Mucosa of gallbladder (tissue), 1 donor: Measurements from ENCODE around the gene NUDT4. TPM values are rescaled to one million over a fixed set of nuclear protein-coding genes. Genes with fewer than 3 reads are reported as not detected.
"Not testable (repeated sequence)": the region's sequence is repeated elsewhere in the genome, so short reads cannot be mapped to it uniquely, and the experiment has no call there.

Experiments used
- DNase-seq: peaks from one replicate; pipeline ENCODE4 v3.0.0-alpha.2; 2020; ENCODE audit warnings: low spot score
- total RNA-seq: library from RNA; stranded (reverse); gene quantifications from one replicate; pipeline ENCODE4 v1.2.1, GENCODE V29; 2021
- donor health status: DM: no; HTN: no; CAD: no.

Gene NUDT4
- total RNA-seq, 1 donor from 2014 or later = 393 TPM

DNA sequence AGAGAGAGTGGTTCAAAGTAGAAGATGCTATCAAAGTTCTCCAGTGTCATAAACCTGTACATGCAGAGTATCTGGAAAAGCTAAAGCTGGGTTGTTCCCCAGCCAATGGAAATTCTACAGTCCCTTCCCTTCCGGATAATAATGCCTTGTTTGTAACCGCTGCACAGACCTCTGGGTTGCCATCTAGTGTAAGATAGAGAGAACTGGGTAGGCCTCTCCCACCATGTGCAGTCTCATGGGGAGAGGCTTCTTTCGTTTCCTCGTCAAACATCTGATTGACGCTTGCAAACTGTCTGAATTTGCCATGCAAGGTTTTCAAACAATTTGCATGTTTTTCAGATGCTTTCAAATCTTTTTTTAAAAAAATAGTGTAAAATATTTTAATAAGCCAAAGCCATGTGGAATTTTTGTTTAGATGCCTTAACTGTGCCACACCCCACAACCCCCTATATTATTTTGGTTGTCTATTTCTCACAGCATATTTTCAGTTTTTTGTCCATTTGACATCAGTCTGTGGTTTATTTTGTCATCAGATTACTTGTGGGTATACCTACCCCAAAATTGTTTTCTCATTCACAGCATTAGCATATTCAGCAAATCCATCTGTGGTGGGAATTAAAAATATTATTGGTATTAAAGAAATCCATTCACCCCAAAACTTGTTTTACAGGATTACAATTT, 21.6 kb downstream of the NUDT4 start:
- DNase-seq = not testable (repeated sequence)

- DNase-seq = no peak
These were observed 24.9 kb downstream of the NUDT4 start for GRCh38 chr12:93402333-93403311.

DNA sequence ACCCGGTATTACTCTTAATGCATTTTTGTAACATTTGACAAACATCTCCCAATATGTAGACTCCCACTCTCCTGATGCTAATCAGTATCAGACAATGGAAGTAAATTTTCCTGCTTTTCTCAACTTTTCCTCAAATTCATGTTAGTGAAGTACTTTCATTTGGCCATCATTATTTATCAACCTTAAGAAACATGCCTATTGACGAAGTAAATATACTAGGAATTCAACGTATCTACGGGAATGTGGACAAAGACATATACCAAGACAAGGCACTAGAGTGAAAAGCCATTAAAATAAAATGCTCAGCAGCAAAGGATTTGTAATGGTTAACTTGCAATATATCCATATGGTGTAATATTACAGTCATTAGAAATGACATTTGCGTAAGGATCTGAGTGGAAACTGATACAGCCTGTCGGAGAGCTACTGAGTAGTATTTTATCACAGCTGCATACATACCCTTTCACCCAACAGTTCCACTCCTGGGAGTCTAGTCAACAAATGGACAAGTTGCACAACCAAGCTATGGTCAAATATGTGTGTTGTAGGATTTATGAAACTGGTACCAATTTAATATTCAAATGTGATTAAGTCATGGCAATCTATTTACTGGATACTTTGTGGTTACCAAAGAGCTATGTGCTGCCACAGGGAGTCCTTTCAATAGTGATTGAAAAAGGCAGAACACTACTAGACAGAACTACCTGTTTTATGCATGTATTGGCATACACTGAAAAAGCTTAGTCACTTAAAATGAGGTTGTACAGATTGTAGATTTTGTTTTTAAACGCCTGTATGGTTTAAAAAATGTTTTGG, 26.5 kb downstream of the NUDT4 start:
- DNase-seq = no peak

DNA sequence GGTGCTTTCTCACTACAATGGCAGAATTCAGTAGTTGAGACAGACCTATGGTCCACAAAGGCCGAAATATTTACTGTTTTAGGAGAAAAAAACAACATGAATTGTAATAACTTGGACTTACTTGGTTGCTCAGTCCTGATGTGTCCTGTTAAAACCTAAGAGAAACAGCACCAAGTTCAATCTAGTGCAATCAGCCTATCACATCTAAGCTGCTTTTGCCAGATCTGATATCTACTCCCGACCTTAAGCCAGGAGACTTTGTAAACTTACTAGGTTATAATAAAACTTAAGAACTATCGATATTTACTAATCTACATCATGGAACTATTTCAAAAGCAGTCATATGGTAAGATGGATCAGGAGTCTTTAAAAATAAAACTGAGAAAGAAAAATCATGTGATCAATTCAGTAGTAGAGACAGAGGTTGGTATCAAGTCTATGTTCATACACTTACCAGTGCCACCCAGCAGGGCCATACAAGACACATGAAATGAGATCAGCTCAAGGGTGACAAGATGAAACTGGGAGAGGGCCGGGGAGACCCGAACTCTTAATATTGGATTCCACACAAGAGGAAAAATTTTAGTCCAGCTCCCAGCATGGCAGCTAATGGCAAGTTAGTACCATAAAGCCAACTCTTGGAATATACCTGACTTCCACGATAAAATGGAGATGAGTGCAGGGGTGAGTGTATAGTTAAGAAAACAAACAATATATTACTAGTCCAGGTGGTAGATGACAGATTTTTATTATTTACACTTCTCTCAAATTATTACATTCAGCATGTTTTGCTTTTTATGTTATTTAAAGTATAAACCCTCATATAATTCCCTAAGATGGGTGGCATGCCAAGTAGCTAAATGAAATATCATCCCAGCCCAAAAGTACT, 27.5 kb downstream of the NUDT4 start:
- no peak for DNase-seq

DNA sequence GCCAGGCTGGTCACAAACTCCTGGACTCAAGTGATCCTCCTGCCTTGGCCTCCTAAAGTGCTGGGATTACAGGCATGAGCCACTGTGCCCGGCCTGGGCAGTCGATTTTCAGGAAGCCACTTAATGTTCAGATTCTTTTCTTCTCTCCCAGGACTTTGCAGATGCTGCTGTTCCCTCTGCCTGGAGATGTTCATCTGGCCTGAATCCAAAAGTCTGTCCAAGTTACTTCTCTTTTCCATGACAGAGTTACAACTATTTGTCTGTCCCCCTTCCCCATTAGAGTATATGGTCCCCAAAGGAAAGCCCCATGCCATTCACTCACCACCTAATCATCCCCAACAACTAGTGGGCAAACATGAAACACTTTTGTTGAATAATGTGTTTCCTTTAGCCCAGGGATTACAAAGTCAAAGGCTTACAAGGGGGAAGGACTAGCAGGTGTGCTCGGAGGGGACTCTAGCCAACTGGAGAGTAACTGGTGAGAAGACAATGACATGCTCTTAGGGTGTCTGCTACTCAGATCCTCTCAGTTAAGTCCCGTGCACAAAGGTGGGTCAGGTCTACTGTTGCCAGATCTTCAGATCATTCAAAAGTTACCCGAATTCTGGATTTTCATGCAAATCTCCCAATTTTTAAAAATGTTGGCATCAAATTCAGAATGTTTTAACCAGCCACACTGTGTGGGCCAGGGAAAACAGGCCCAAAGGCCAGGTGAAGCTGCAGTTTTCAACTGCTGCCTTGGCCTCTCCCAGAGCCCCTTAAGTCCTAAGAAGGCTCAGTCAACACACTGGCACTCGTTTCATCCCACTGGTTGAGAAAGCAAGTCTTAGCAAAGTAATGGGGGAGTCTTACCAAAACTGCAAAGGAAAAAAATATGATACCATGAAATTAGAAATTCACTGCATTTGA, 29.6 kb downstream of the NUDT4 start:
- no peak for DNase-seq

DNA sequence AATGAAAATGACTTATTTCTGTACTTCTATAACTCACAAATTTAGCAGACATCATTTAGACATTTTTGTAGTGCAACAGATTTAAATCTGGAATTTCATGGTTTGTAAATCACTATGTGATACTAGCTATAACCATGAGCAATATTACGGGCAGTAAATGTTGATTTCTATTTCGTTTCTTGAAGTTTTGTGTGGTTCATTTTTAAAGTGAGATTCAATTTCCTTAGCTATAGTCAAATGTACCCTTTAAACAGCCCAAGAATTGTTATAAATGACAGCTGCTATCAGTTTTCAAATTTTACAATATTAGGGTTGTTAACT, 30.2 kb downstream of the NUDT4 start:
- DNase-seq = no peak

DNA sequence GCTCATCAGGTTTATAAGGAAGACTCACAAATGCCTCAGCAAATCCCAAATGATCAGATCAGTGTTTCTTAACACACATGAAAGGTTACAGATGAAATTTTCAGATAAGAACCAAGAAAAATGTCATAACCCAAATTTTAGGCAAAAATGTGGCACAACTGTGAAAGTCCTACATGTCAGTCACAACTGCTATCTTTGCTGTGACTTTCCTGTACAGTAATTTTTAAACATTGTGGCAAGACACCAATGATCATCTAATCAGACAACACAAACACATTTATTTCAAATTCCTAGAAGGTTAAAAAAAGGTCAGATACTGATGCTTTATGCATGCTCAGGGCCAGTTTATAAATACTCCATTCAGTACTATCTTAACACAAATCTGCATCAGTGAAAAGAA, 31.1 kb downstream of the NUDT4 start:
- no peak for DNase-seq

- not testable (repeated sequence) for DNase-seq
These were observed 31.8 kb downstream of the NUDT4 start for GRCh38 chr12:93409343-93410187.

DNA sequence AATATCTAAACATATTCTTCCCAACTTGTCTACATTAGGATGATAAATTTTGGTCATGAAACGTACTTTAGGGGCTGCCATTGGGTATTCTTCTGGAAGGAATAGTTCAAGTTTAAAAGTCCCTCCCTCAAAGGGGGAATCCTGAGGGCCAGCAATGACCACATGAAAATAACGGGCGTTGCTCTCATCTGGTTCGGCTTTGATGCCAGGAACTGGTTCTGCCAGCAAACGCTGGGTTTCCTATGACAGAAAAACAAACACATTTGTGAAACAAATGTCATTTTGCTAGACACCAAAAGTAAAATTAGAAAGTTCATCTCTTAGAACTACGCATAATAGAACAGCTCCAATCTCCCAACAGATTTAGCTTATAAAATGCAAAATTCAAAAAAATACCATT, 33.3 kb downstream of the NUDT4 start:
- DNase-seq = not testable (repeated sequence)

DNA sequence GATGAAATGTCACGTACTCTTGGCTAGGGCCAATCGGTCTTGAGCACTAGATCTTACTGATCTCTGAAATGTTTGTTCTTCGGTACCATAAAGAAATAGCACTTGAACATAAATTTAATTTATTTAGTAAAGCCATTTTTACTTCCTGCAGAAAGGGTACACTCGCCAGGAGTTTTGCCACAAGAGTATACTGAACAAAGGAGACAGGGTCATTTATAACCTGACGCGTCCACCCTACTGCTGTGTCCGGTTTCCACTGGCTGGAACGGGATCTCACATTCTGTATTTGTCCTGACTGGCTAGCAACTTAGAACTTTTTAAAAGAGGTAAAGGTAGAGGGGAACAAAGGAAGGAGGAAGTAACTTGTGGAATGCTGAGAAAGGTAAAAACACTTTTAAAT, 34.7 kb downstream of the NUDT4 start:
- DNase-seq = not testable (repeated sequence)

DNA sequence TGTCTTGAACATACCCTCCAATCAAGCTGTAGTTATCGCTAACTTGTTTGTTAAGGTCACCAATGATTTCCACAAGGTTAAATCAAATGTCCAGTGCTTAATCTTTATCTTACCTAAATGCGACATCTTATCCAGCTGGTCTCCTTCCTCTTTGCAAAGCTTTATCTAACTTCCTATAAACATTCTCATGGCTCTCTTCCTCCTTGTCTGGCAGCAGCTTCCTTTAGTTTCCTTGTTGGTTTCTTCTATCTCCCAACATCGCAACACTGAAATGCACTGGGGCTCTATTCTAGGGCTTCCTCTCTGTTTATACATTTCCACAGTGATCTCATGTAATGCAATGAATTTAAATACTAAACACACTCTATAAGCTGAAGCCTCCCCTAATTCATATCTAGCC, 35.3 kb downstream of the NUDT4 start:
- DNase-seq = no peak

DNA sequence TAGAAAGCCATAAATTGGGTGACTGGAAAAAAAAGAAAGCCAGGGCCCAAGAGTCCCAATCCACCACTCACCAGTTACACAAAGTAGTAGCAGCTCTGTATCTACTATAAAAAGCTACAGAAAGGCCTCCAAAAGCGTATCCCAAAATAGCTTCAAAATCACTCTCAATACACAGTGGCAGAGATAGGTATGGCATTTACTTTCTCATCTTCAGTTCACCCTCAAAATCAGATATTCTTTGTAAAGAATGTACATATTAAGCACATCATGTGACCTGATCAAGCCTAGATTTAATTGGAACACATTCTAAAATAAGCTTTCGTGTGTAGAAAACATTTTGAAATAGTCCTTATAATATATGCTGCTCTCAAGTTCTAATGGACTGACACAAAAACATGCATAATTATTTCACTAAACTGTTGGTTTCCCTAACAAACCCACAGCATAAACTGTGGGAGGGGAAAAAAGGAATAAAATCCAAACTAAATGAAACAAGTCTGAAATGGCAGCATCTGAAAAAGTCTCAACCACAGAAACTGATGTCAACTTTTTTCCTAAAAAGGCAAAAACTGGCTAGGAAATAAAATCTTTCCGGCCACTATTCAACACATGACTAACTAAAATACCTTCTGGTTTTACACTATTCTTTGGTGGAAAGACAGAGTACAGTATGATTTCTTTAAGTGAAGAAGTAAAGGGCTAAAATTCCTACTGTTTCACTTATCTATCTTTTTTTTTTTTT, 38.2 kb downstream of the NUDT4 start:
- no peak for DNase-seq

- no peak for DNase-seq
These were observed 40.3 kb downstream of the NUDT4 start for GRCh38 chr12:93417967-93418480.

- no peak for DNase-seq
These were observed 41.8 kb downstream of the NUDT4 start for GRCh38 chr12:93419388-93420034.

DNA sequence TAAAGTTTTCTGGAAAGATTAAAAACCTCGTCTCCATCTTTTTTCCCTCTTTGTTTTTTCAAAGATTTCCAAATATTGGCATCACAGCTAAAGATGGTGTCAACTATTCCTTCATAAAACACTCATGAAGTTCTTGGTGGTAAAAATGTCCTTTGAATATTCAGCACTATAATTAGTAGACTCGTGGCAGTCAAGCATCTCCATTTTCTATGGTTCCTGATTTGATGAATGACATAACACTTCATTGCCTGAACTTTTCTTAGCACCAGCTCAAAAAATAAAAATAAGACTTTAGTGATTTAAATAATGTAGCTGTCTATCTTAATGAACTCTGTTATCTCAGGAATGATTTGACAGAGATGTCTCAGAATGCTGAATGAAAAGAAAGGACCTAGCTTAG, 44.3 kb downstream of the NUDT4 start:
- no peak for DNase-seq

DNA sequence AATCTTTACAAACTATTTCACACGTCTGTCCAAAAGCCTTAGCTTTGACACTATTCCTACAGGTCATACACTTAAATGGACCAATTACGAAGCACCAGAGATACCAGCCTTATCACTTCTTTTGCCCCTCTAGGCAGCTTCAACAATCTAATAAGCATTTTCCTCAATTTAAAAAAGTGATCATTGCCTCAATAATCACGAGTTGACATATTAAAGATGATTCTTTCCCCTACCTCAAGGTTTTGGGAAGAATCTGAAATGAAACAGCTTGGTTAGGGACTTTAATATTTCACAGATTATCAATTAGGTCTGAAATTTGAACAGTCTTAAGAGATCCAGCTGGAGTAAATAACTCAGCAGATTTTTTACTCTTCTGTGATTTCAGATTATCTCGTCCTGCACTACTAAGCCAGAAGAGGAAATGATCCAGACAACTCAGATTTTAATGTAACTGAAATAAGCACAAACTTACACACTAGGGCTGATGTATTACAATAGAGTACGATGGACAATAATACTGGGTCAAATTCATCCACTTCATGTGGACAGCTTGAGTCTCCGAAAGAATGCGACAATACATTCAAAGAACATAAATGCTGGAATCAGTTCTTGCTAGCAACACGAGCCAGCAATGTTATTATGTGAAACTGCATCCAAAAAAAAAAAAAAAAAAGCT, 48.1 kb downstream of the NUDT4 start:
- no peak for DNase-seq

DNA sequence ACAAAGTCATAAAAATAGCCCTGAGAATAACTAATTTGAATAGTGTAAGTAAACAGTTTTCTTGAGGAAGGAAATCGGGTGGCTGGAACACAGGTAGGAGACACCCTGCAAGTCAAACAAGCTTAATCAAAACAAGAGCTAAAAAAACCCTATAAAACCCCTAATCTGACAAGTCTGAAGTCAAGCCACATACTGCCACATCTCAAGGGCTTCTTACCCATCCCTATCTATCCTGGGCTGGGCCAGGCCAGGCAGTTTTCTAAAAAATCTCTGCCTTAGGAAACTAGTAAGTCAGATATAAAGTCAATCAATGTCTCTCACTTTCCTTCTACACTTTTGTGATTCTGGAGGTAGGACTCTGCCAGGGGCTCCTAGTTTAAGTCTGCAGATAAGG, 48.7 kb downstream of the NUDT4 start:
- DNase-seq = no peak
